Fibroblast of pulmonary artery (primary cell): ENCODE measurements around the gene ZNF213.
A peak's percentile ranks its signal among the peaks of the same experiment; 100 is the strongest.

Source experiments
- DNase-seq: peaks from one replicate; pipeline ENCODE4 v3.0.0-alpha.2; 2010; ENCODE audit warnings: low read depth
- H3K4me3 ChIP-seq: replicated peaks from 2 replicates; pipeline ENCODE4 v1.5.1; 2011; ENCODE audit warnings: low read depth, mild to moderate bottlenecking, control low read depth, low read length, moderate library complexity
- TF ChIP-seq, protein P1 (sequence below): IDR thresholded peaks from 2 replicates; pipeline ENCODE4 v1.5.1; 2011; ENCODE audit warnings: mild to moderate bottlenecking, control low read depth, low read length, inconsistent platforms; ENCODE audit errors: missing control alignments

Gene ZNF213

DNA sequence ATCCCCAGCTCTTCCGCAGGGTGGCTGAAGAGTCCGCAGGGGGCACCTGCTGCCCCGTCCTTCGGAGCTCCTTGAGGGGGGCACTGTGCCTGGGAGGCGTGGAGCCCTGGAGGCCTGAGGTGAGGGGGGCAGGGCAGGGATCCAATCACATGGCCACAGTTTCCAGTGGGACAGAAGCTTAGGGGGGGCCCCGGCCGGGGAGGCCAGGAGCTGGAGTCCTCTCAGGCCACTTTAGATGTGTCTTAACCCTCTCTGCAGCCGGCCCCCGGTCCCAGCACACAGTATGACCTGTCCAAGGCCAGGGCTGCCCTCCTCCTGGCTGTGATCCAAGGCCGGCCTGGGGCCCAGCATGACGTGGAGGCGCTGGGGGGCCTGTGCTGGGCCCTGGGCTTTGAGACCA is 10.8 kb downstream of the ZNF213 start:
- TF ChIP-seq, protein P1, sequence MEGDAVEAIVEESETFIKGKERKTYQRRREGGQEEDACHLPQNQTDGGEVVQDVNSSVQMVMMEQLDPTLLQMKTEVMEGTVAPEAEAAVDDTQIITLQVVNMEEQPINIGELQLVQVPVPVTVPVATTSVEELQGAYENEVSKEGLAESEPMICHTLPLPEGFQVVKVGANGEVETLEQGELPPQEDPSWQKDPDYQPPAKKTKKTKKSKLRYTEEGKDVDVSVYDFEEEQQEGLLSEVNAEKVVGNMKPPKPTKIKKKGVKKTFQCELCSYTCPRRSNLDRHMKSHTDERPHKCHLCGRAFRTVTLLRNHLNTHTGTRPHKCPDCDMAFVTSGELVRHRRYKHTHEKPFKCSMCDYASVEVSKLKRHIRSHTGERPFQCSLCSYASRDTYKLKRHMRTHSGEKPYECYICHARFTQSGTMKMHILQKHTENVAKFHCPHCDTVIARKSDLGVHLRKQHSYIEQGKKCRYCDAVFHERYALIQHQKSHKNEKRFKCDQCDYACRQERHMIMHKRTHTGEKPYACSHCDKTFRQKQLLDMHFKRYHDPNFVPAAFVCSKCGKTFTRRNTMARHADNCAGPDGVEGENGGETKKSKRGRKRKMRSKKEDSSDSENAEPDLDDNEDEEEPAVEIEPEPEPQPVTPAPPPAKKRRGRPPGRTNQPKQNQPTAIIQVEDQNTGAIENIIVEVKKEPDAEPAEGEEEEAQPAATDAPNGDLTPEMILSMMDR, result no peak
- H3K4me3 ChIP-seq, result no peak overlapping the region
- DNase-seq, result no peak

- no peak overlapping the region for H3K4me3 ChIP-seq
- DNase-seq, result no peak
- TF ChIP-seq, protein P1, result no peak
Observed at GRCh38 chr16:3147046-3147756, 12.4 kb downstream of the ZNF213 start.

- no peak for DNase-seq
- TF ChIP-seq, protein P1, result no peak
- H3K4me3 ChIP-seq, result no peak overlapping the region
Observed at GRCh38 chr16:3147757-3148104, 12.9 kb downstream of the ZNF213 start.

DNA sequence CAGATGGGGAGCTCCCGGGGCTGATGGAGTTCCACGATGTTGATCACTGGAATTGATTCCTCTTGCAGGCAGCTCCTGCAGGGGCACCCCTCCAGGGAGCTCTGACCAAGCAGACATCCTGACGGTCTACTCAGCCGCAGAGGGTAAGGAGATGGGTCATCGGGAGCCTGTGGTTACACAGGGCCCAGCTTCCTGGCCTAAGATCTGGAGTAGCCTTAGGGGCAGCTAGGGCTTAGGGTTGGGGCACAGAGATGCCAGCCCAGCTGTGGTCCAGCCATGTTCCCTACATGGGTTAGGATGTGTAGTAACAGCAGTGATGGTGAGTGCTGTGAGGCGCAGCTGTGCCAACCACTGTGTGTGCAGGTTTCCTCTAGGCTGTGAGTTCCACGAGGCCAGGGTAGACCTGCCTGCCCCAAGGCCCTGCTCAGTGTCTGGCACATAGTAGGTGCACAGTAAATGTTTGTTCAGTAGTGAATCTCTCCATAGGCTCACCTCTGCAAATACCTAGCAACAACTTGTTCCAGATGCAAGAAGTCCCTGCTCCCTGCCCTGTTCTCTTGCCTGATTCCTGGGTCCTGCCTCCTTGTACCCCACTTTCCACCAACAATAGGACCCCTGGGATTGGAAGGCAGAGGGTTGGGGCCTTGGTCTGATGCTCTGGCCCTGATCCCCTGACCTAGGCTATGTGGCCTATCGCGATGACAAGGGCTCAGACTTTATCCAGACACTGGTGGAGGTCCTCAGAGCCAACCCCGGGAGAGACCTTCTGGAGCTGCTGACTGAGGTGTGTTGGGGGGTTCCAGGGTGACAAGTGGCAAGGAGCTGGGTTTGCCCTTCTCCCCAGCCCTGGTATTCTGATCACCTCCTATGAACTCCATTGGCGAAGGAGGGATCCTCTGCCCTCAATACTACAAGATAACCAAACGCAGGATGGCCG is 13.7 kb downstream of the ZNF213 start:
- TF ChIP-seq, protein P1, result no peak
- no peak overlapping the region for H3K4me3 ChIP-seq
- DNase-seq, result no peak

DNA sequence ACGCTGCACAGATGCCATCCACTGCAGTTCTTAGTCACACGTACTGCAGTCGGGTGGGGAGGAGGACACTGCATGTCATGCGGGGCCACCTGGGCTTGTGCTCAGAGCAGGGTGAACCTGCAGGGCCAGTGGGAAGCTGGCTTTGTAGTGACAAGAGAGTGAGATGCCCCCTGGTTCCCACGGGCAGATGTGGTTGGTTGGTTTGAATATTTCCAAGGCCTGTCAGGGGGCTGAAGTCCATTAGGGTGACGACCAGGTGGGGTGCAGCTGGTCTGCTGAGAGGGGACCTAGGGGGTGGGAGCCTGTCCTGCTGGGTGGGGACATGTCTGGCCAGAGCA is 14.3 kb downstream of the ZNF213 start:
- TF ChIP-seq, protein P1, result no peak
- no peak overlapping the region for H3K4me3 ChIP-seq
- DNase-seq, result no peak

DNA sequence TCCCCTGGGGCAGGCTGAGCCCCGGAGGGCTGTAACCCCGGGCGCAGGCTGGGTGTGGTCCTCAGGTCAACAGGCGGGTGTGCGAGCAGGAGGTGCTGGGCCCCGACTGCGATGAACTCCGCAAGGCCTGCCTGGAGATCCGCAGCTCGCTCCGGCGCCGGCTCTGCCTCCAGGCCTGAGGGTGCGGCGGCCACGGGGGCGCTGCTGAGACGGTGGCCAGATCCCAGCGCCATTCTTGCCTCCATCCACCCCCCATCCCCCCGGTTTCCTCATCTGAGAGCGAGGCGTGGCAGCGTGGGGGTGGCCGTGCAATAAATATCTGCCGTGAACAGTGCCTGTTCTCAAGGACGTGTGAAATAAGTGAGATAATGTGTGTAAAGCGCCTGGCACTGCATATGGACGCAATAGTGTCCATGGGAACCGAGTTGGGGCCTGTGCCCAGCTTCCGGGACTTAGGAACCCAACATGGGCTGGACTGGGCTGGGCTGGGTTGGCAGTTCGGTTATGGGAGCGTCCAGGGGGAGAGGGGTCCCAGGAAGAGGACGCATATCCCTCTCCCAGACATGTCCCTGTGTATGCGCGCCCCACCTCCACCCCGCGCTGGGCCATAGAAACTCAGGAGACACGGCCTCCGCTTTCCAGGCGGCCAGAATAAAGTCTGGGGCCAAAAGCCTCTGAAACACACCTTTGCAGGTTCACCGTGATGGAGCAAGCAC is 15.0 kb downstream of the ZNF213 start:
- TF ChIP-seq, protein P1, result peak; percentile 43
- peak; percentile 67 for DNase-seq
- H3K4me3 ChIP-seq, result peak overlapping the region; percentile 61
